T47D (cell line): Measurements from ENCODE around the gene TBC1D5.
"Not testable (repeated sequence)": the region's sequence is repeated elsewhere in the genome, so short reads cannot be mapped to it uniquely, and the experiment has no call there.

Source experiments
- DNase-seq, 2 experiments: peaks; one replicate each; pipeline versions ENCODE4 v3.0.0 to v3.0.0-alpha.2; 2011 to 2012; ENCODE audit warnings: low read depth in 1 of 2, low spot score in 1 of 2
- JUND ChIP-seq: IDR thresholded peaks from 2 replicates; pipeline ENCODE4 v1.6.1; 2012; ENCODE audit warnings: low read depth
- in situ Hi-C: cut with HindIII; loops from 2 replicates; pipeline ENCODE4 v1.10.0; 2016; ENCODE audit warnings: low sequenced_read_pairs, low pct_unique_long_range_greater_than_20kb

TBC1D5 gene

DNA sequence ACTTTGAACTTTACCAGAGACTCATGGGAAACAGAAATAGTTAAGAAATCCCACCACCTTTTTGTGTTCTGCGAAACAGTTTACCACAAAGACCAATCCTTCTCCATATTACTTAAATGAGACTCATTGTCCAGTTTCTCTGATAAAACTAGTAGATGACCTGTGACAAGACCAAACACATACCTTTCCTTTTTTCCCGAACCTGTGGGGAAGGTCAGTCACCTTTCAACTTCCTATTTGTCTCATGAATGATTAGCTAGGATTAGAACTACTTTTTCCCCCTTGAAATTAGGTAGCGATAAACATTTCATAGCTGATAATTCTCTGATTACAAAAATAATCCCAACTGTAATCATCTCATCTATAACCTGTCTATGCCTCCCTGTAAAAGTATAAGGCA, 2.3 kb upstream of the TBC1D5 start:
- in situ Hi-C loops: no loop called here
- DNase-seq: no peak
- no peak for TF ChIP-seq JUND

DNA sequence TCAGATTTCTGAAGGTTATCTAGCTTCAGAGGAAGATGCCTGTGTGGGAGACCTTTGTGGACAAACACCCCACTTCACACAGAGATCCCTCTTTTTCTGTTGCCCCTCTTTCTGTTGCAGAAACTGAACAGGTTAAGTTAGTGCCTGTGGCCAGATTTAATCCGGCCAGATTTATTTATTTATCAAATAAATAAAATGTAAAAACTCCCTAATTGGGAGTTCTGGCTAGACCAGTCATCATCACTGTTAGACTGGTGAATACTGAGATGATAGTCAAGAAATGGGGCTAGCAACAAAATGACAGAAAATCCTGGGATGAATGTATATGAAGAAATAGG, 1.2 kb upstream of the TBC1D5 start:
- DNase-seq: no peak
- no peak for TF ChIP-seq JUND

DNA sequence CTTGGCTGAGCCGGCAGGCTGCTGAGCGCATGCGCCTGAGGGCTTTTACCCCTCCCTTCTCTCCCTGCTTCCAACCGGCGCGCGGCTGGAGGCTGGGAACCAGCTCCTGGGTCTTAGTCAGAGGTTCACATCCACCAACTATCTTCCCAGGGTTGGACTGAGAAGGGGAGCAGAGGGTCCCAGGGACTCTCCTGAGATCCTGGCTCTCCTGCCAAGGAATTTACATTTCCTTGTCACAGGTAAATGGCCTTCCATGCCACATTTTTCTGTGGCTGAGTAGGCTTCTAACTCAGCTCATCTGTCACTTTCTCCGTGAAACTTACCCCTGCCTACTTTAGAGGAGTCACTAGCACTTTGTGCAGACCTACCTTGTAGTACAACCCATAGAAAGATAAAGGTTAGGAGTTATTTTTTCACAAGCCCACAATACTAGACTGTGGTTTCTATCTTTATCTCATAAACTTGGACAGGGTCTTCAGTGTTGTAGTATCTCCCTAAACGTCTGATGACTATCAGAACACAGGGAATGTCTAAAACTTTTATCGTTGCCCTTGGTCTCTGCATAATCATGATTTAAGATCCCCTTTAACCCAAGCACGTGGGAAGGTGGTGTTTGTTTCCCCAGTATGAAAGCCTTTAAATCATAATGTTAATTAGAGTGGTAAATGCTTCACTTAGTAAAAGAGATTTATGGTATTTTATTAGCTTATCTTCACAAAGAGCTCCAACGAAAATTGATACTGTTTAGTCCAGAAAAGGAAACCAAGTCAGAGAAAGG, 638 bp upstream of the TBC1D5 start:
- no peak for TF ChIP-seq JUND
- in situ Hi-C loops: no loop called here
- no peak for DNase-seq

More for the DNA sequence above, 1.2 kb upstream of the TBC1D5 start:
- in situ Hi-C loops: no loop called here

DNA sequence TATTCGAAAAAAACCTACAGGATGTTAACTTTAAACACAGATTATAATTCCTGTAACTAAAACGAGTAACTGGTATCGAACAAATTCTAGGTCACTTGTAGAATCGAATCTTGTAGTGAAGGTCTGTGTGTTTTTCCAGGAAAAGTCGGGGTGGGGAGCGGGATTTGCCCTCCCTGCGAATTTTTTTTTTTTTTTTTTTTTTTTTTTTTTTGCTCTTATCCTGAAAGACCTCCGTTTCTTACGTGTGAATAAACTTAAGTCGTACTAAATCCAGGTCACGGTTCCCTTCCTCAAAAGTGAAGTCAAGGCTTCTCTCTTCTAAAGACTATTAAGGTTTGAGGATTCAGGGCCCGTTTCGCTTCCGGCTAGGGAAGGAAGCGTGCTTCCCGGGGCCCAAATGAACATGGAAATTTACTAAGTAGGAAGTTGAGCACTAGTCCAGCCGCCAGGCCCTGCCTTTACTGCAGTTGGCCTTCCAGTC, 770 bp downstream of the TBC1D5 start:
- DNase-seq: no peak
- no peak for TF ChIP-seq JUND
- in situ Hi-C loops: no loop called here

DNA sequence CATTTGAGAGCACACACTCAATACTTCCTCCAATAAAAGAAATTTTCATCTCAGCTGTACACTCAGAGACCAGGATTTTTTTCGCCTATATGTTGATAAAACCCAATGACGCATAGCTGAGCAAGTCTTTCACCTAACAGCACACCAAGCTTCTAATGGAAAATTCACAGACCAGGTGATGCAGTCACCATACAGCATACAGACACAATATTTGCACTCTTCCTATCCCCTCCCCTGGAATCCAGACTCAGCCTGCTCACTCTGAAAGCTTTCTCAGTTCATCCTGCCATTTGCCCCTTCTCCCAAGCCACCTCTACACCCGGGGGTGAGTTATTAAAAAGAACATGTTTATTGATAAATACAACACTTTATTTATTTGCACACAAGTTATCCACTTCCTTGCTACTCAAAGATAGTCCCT, 1.7 kb downstream of the TBC1D5 start:
- no peak for TF ChIP-seq JUND
- peak; percentile 28 to 51 for DNase-seq
- in situ Hi-C loops: no loop called here

DNA sequence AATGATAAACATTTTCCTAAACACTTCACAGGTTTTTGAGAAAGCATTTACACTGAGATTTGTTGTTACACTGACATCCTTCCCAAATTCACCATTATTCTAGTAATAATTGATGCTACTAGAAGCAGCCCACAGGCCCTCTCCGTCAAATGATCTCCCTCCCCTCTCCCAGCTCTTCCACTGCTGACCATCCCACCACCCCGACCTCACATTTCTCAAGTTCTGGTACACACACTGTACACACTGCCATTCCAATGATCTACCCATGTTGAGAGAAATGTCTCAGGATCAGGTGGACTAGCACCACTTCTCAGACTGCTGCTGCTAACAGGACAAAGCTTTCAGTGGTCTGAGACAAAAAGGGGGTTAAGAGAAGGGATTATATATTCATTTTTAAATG, 3.5 kb downstream of the TBC1D5 start:
- in situ Hi-C loops: no loop called here
- DNase-seq: no peak
- TF ChIP-seq JUND: no peak

DNA sequence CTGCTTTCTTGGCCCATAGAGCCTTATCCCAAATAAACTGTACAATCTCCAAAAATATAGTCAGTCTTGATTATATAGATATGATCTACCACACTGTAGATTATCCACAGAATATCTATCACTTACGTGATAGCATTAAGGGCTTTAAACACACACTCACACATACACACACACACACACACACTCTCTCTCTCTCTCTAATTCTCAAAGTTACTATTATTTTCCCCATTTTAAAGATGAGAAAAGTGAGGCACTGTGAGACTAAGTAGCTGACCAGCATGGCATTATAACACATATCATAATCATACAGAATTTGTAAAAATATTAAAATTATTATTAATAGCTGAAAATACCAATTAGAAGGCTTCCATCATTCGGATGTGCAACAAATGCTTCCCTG, 4.2 kb downstream of the TBC1D5 start:
- in situ Hi-C loops: no loop called here
- TF ChIP-seq JUND: no peak
- no peak for DNase-seq

DNA sequence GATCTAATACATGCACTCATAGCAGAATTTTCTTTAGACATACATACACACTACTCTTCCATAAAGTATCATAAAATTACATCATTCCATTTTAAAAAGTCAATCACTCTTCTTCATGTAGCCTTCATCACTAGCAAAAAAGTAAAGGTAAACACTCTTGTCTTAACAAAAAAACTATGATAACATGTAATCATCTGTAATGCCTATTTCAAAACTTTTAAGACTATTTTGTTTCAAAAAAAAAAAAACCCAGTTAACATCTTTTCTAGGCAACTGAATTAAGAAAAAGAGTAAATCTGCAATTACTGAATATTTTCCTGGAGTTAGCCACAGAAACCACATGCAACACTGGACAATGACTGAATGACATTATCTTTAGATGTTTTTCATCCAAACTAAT, 4.8 kb downstream of the TBC1D5 start:
- no peak for TF ChIP-seq JUND
- DNase-seq: no peak

DNA sequence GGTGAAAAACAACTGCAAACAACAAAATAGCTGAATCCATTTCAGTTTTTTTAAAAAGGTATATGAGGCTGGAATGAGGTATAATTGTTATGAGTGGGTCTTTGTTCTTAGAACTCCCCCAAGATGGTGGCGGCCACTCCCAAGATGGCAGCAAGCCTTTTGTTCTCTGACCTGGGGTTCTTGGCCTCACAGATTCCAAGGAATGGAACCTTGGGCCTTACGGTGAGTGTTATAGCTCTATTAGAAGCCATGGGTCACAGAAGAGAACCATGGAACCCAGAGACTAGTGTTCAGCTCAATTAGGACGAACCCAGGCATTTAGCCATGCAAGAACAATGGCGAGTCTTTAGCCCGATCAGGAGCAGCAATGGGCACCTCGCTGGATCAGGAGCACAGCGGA, 7.1 kb downstream of the TBC1D5 start:
- DNase-seq, in situ Hi-C loops: not testable (repeated sequence)

More for the DNA sequence above, 4.8 kb downstream of the TBC1D5 start:
- in situ Hi-C loops: no loop called here

DNA sequence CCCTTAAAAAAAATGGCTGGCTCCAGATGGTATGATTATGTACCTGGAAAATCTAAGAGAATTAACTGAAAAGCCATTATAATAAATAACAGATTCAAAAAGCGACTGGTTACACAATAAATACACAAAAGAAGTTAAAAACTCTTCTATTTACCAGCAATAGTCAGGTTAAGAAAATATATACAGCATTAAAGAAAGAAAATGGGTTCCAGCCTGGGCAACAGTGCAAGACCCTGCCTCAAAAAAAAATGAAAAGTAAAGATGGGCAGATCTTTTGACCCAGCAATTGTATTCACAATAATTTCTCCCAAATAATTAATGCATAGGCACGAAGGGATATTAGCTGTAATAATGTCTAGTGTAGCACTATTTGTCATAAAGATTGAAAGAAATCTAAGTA, 8.7 kb downstream of the TBC1D5 start:
- TF ChIP-seq JUND: no peak
- no peak for DNase-seq
- in situ Hi-C loops: no loop called here

DNA sequence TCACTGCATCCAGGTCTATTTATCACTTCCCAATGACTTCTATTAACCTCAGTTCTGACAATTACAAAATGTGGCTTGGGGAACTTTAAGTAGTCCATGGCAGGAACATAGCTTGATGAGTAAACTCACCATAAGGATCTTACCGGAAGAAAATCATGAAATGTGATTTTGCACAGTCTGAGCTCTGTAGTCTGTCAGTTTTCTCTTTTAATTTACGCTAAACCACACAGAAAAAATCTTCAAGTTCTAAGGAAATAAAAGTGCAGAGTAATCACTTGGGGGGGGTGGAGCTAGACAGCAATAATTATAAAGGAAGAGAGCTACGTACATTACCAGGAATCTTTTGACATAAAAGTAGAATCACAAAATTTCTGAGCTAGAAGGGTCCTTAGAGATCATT, 9.2 kb downstream of the TBC1D5 start:
- in situ Hi-C loops: no loop called here
- TF ChIP-seq JUND: no peak
- DNase-seq: no peak

DNA sequence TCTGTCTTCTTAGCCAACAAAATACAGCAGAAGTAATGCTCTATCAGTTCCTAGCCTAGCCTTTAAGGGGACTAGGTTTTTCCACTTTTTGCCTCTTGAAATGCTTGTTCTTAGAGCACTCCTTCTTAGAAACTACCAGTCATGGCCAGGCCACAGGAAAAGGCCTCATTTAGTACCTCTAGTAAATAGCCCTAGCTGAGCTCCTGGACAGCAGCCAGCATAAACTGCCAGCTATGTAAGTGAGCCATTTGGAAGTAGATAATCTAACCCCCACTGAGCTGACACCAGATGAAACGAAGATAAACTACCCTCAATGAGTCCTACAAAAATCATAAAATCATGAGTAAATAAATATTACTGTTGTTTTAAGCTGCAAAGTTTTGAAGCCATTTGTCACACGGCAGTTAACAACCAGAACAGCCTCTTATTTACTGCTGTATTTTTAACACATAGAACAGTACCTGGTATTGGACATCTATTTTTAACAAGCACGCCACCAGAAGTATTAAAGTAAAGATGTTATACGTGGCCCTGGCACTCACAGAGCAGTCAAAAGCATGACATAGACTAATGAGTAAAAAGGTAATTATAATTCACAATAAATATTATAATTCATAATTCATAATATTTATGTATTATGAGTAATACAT, 12.0 kb downstream of the TBC1D5 start:
- peak in 1 of 2 experiments; percentile 59 for DNase-seq
- TF ChIP-seq JUND: no peak
- in situ Hi-C loops: no loop called here

DNA sequence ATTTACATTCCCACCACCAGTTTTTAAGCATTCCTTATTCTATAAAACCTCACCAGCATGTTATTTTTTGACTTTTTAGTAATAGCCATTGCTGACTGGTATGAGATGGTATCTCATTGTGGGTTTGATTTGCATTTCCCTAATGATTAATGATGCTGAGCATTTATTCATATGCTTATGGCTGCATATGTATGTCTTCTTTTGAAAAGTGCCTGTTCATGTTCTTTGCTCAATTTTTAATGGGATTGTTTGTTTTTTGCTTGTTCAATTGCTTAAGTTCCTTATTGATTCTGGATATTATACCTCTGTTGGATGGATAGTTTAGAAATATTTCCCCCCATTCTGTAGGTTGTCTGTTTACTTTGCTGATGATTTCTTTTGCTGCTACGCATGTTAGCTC, 16.1 kb downstream of the TBC1D5 start:
- in situ Hi-C loops: no loop called here
- no peak for DNase-seq
- no peak for TF ChIP-seq JUND

DNA sequence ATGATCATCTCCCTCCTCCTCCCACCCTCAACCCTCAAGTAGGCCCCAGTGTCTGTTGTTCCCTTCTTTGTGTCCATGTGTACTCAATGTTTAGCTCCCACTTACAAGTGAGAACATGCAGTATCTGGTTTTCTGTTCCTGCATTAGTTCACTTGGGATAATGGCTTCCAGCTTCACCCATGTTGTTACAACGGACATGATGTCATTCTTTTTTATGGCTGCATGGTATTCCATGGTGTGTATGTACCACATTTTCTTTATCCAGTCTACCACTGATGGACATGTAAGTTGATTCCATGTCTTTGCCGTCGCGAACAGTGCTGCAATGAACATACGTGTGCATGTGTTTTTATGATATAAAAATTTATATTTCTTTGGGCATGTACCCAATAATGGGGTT, 16.6 kb downstream of the TBC1D5 start:
- in situ Hi-C loops: not testable (repeated sequence)

More for the DNA sequence above, 16.6 kb downstream of the TBC1D5 start:
- not testable (repeated sequence) for DNase-seq
